WTC11 (cell line): ENCODE data around the gene PFKP. TPM values are rescaled to one million over a fixed set of nuclear protein-coding genes. Genes with fewer than 3 reads are reported as not detected.

Experiments used
- ATAC-seq: fragments of 200-7000 bp; cut with Tn5 transposase; 2 replicates; pipeline ENCODE4 v1.10.0; 2021; ENCODE audit warnings: mild to moderate bottlenecking, moderate library complexity
- CTCF ChIA-PET: fragments of 300-600 bp; sonication (Branson Sonifier 250); formaldehyde crosslinking; loops from one replicate; lab custom pipeline; 2021; ENCODE audit warnings: antibody characterized with exemption; lab: Charles Lee
- POLR2A ChIA-PET: fragments of 350-600 bp; sonication (Branson Sonifier 250); formaldehyde crosslinking; loops from one replicate; lab custom pipeline; 2021; ENCODE audit warnings: antibody characterized with exemption; lab: Charles Lee
- DNase-seq: peaks from one replicate; pipeline ENCODE4 v3.0.0; 2021; ENCODE audit warnings: low spot score
- H3K27ac Mint-ChIP-seq: 2 replicates; pipeline ENCODE4 v1.8.0; 2021; ENCODE audit warnings: mixed read lengths
- H3K27me3 Mint-ChIP-seq: 2 replicates; pipeline ENCODE4 v1.8.0; 2021; ENCODE audit warnings: low read depth, mild to moderate bottlenecking, moderate library complexity, mixed read lengths
- H3K36me3 Mint-ChIP-seq: 2 replicates; pipeline ENCODE4 v1.8.0; 2021; ENCODE audit warnings: mixed read lengths
- H3K4me1 Mint-ChIP-seq: 2 replicates; pipeline ENCODE4 v1.8.0; 2022; ENCODE audit warnings: mixed read lengths
- H3K4me3 Mint-ChIP-seq: 2 replicates; pipeline ENCODE4 v1.8.0; 2021; ENCODE audit warnings: mild to moderate bottlenecking, moderate library complexity, mixed read lengths
- H3K9me3 Mint-ChIP-seq: 2 replicates; pipeline ENCODE4 v1.8.0; 2021; ENCODE audit warnings: mixed read lengths
- CTCF ChIP-seq: fragments of 200-600 bp; IDR thresholded peaks from 2 replicates; pipeline ENCODE4 v1.8.0; 2022; ENCODE audit warnings: antibody characterized with exemption
- E2F1 ChIP-seq: sonication (generic); formaldehyde crosslinking; IDR thresholded peaks from 2 replicates; pipeline ENCODE4 v1.8.0; 2022; ENCODE audit warnings: mild to moderate bottlenecking, missing genetic modification reagents
- GRHL2 ChIP-seq: fragments of 250-450 bp; sonication (Bioruptor Pico); IDR thresholded peaks from 2 replicates; pipeline ENCODE4 v1.8.0; 2022; ENCODE audit warnings: mild to moderate bottlenecking, moderate library complexity; ENCODE audit not compliant: insufficient replicate concordance, severe bottlenecking
- GTF2I ChIP-seq: fragments of 250-450 bp; sonication (Bioruptor Pico); conservative IDR thresholded peaks from 2 replicates; pipeline ENCODE4 v1.4.0; 2021; ENCODE audit warnings: mild to moderate bottlenecking
- MXD4 ChIP-seq: fragments of 250-450 bp; sonication (Bioruptor Pico); IDR thresholded peaks from 2 replicates; pipeline ENCODE4 v1.8.0; 2021; ENCODE audit warnings: mild to moderate bottlenecking, moderate library complexity, borderline replicate concordance
- MYBL2 ChIP-seq: sonication (generic); formaldehyde crosslinking; IDR thresholded peaks from 2 replicates; pipeline ENCODE4 v1.8.1; 2023; ENCODE audit warnings: mild to moderate bottlenecking, moderate library complexity, missing genetic modification reagents
- NFATC4 ChIP-seq: fragments of 250-450 bp; sonication (Bioruptor Pico); IDR thresholded peaks from 2 replicates; pipeline ENCODE4 v1.9.0; 2021; ENCODE audit warnings: mild to moderate bottlenecking
- NFYB ChIP-seq: sonication (generic); formaldehyde crosslinking; conservative IDR thresholded peaks from 2 replicates; pipeline ENCODE4 v1.8.0; 2022; ENCODE audit warnings: low read depth, missing genetic modification reagents
- TCF7 ChIP-seq: sonication (generic); formaldehyde crosslinking; IDR thresholded peaks from 2 replicates; pipeline ENCODE4 v1.8.0; 2022; ENCODE audit warnings: mild to moderate bottlenecking, low read depth, missing genetic modification reagents, moderate library complexity
- USF2 ChIP-seq: sonication (generic); formaldehyde crosslinking; IDR thresholded peaks from 2 replicates; pipeline ENCODE4 v1.8.1; 2023; ENCODE audit warnings: mild to moderate bottlenecking, missing genetic modification reagents, moderate library complexity
- ZNF232 ChIP-seq: sonication (generic); formaldehyde crosslinking; IDR thresholded peaks from 2 replicates; pipeline ENCODE4 v1.8.0; 2022; ENCODE audit warnings: mild to moderate bottlenecking, missing genetic modification reagents
- total RNA-seq: library from RNA; stranded (reverse); gene quantifications from 3 replicates; pipeline ENCODE4 v1.2.3, GENCODE V29; 2021
- TF ChIP-seq, protein P1 (sequence below): sonication (generic); formaldehyde crosslinking; IDR thresholded peaks from 2 replicates; pipeline ENCODE4 v1.8.1; 2023; ENCODE audit warnings: mild to moderate bottlenecking, missing genetic modification reagents
- TF ChIP-seq, protein P2 (sequence below): sonication (generic); formaldehyde crosslinking; IDR thresholded peaks from 2 replicates; pipeline ENCODE4 v1.8.0; 2022; ENCODE audit warnings: mild to moderate bottlenecking, missing genetic modification reagents
- TF ChIP-seq, protein P3 (sequence below): fragments of 250-450 bp; sonication (Bioruptor Pico); IDR thresholded peaks from 2 replicates; pipeline ENCODE4 v1.9.0; 2021; ENCODE audit warnings: mild to moderate bottlenecking

The PFKP gene
- total RNA-seq, 1 experiment from 2014 or later: 127 TPM

- 0 out of 2 replicates have a peak overlapping the region, but pooled peaks have one; percentile 19 for H3K27ac Mint-ChIP-seq
- DNase-seq (no peak), ATAC-seq (no peak)
- ChIA-PET POLR2A (no interaction called here), CTCF (no interaction called here)
- no peaks in the 10 kb centered on the region for H3K9me3 Mint-ChIP-seq
- TF ChIP-seq MXD4 (CRISPR knock-in tag): no peak
- TF ChIP-seq NFYB (CRISPR knock-in tag): no peak
- TF ChIP-seq CTCF: no peak
- TF ChIP-seq, protein P1, sequence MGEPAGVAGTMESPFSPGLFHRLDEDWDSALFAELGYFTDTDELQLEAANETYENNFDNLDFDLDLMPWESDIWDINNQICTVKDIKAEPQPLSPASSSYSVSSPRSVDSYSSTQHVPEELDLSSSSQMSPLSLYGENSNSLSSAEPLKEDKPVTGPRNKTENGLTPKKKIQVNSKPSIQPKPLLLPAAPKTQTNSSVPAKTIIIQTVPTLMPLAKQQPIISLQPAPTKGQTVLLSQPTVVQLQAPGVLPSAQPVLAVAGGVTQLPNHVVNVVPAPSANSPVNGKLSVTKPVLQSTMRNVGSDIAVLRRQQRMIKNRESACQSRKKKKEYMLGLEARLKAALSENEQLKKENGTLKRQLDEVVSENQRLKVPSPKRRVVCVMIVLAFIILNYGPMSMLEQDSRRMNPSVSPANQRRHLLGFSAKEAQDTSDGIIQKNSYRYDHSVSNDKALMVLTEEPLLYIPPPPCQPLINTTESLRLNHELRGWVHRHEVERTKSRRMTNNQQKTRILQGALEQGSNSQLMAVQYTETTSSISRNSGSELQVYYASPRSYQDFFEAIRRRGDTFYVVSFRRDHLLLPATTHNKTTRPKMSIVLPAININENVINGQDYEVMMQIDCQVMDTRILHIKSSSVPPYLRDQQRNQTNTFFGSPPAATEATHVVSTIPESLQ (CRISPR knock-in tag): no peak
- TF ChIP-seq, protein P2, sequence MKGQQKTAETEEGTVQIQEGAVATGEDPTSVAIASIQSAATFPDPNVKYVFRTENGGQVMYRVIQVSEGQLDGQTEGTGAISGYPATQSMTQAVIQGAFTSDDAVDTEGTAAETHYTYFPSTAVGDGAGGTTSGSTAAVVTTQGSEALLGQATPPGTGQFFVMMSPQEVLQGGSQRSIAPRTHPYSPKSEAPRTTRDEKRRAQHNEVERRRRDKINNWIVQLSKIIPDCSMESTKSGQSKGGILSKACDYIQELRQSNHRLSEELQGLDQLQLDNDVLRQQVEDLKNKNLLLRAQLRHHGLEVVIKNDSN (CRISPR knock-in tag): no peak
- TF ChIP-seq MYBL2 (CRISPR knock-in tag): no peak
- TF ChIP-seq, protein P3, sequence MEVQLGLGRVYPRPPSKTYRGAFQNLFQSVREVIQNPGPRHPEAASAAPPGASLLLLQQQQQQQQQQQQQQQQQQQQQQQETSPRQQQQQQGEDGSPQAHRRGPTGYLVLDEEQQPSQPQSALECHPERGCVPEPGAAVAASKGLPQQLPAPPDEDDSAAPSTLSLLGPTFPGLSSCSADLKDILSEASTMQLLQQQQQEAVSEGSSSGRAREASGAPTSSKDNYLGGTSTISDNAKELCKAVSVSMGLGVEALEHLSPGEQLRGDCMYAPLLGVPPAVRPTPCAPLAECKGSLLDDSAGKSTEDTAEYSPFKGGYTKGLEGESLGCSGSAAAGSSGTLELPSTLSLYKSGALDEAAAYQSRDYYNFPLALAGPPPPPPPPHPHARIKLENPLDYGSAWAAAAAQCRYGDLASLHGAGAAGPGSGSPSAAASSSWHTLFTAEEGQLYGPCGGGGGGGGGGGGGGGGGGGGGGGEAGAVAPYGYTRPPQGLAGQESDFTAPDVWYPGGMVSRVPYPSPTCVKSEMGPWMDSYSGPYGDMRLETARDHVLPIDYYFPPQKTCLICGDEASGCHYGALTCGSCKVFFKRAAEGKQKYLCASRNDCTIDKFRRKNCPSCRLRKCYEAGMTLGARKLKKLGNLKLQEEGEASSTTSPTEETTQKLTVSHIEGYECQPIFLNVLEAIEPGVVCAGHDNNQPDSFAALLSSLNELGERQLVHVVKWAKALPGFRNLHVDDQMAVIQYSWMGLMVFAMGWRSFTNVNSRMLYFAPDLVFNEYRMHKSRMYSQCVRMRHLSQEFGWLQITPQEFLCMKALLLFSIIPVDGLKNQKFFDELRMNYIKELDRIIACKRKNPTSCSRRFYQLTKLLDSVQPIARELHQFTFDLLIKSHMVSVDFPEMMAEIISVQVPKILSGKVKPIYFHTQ (CRISPR knock-in tag): no peak
- no peak for TF ChIP-seq GTF2I (CRISPR knock-in tag)
- TF ChIP-seq ZNF232 (CRISPR knock-in tag): no peak
- no peaks in the 10 kb centered on the region for H3K27me3 Mint-ChIP-seq
- peaks cover 66% of the 10 kb centered on the region for H3K36me3 Mint-ChIP-seq
- H3K4me3 Mint-ChIP-seq: no peak overlapping the region
- H3K4me1 Mint-ChIP-seq: no peaks in the 10 kb centered on the region
These were observed 59.5 kb downstream of the PFKP start for GRCh38 chr10:3126741-3127346.

DNA sequence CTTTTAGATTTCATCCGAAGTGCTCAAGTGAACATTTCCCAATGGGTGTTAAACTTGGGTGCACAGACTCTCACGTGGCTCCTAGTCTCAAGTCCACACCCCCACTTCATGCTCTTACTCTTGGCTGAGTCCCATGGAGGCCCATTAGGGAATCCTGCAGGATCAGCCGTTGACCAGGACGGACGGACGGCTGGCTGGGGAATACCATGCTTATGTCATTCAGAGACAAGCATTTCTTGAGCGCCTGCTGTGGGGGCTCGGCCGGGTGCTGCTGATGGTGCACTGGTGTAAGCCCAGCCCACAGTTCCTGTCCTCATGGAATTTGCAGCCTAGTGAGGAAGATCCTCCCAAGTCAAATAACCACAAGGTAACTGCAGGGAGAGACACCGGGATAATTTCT, 60.6 kb downstream of the PFKP start:
- Mint-ChIP-seq H3K27ac (no peak overlapping the region), H3K4me3 (no peak overlapping the region)

DNA sequence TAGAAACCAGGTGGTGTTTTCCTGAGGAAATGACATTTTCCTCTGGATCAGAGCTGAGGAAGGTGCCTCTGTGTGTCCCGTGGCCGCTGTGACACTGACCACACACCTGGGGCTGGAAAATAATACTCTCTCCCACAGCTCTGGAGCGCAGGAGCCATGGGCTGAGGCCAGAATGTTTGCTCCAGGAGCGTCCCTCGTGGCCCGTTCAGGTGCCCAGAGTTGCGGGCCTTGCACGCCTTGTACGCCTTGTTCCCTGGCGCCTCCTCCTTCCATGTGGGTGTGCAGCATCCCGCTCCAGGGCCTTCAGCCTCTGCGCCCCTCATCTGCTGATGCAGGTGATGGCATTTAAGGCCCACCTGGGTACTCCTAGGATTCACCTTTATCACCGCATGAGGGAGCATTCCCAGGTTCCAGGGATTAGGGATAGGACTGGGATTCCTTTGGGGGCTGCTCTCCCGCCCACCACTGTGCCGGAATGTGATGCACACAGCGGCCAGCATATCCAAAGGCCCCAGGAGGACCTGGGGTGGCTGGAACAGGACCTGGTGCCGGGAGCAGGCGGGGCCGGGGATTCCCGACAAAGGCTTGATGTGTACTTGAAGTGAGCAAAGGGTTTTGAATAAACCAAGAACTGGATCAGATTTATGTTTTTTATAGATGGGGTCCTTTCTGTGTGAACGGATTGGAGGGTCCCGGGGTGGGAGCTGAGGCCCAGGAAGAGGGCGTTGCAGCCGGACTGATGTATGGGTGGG, 61.2 kb downstream of the PFKP start:
- TF ChIP-seq MYBL2 (CRISPR knock-in tag) (no peak), NFATC4 (CRISPR knock-in tag) (no peak), E2F1 (CRISPR knock-in tag) (no peak)
- TF ChIP-seq, all 79 proteins: peak for 0
- no peak overlapping the region for H3K4me3 Mint-ChIP-seq

More for the DNA sequence above, 60.6 kb downstream of the PFKP start:
- ChIA-PET CTCF (no interaction called here), POLR2A (no interaction called here)
- no peaks in the 10 kb centered on the region for H3K9me3 Mint-ChIP-seq
- TF ChIP-seq GRHL2 (CRISPR knock-in tag) (no peak), USF2 (CRISPR knock-in tag) (no peak), TCF7 (CRISPR knock-in tag) (no peak)
- peaks cover 66% of the 10 kb centered on the region for H3K36me3 Mint-ChIP-seq
- H3K4me1 Mint-ChIP-seq: no peaks in the 10 kb centered on the region
- no peak for ATAC-seq
- no peak for DNase-seq
- no peaks in the 10 kb centered on the region for H3K27me3 Mint-ChIP-seq

More for the DNA sequence above, 61.2 kb downstream of the PFKP start:
- Mint-ChIP-seq H3K27ac (peak overlapping the region; percentile 58), H3K9me3 (no peaks in the 10 kb centered on the region), H3K4me1 (no peaks in the 10 kb centered on the region), H3K36me3 (peaks cover 67% of the 10 kb centered on the region), H3K27me3 (no peaks in the 10 kb centered on the region)
- POLR2A ChIA-PET: no interaction called here
- CTCF ChIA-PET: no interaction called here
- ATAC-seq (no peak), DNase-seq (no peak)
